ENCODE data around the gene E2F2.

DNA sequence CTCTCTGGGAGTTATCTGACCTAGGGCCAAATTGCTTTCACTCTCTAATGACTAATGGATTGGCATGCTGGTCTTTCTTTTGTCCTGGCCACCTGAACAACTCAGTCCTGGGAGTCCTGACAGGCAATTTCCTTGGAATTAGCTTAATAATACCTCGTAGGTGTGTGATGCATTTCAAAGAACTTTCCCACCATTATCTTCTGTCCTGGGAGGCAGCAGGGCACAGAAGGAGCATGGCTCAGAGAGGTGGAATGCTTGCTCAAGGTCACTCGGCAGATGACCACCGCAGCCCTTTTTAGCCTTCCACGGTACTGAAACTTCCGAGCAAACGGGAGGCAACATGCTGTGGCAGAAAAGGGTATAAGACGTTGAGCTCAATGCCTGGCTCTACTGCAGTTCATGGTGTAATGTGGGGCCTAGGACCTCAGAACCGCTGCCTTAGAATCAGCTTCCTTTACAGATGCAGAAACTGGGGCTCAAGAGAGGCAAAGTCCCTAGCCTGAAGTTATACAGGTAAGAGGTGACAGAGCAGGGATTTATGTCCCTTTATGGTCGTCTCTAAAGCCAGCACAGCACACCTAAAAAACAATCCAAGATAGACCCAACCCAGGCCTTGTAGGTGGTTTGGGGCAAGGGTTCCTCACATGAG, 25.1 kb upstream of the E2F2 start:
- TF ChIP-seq, protein P1, sequence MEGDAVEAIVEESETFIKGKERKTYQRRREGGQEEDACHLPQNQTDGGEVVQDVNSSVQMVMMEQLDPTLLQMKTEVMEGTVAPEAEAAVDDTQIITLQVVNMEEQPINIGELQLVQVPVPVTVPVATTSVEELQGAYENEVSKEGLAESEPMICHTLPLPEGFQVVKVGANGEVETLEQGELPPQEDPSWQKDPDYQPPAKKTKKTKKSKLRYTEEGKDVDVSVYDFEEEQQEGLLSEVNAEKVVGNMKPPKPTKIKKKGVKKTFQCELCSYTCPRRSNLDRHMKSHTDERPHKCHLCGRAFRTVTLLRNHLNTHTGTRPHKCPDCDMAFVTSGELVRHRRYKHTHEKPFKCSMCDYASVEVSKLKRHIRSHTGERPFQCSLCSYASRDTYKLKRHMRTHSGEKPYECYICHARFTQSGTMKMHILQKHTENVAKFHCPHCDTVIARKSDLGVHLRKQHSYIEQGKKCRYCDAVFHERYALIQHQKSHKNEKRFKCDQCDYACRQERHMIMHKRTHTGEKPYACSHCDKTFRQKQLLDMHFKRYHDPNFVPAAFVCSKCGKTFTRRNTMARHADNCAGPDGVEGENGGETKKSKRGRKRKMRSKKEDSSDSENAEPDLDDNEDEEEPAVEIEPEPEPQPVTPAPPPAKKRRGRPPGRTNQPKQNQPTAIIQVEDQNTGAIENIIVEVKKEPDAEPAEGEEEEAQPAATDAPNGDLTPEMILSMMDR (conservative IDR thresholded peaks at IDR 0.05): no peak
- TF ChIP-seq ZFX (IDR thresholded peaks at IDR 0.05): no peak
